ENCODE data around the gene DPYSL4.
A peak's percentile ranks its signal among the peaks of the same experiment; 100 is the strongest.

Gene DPYSL4

DNA sequence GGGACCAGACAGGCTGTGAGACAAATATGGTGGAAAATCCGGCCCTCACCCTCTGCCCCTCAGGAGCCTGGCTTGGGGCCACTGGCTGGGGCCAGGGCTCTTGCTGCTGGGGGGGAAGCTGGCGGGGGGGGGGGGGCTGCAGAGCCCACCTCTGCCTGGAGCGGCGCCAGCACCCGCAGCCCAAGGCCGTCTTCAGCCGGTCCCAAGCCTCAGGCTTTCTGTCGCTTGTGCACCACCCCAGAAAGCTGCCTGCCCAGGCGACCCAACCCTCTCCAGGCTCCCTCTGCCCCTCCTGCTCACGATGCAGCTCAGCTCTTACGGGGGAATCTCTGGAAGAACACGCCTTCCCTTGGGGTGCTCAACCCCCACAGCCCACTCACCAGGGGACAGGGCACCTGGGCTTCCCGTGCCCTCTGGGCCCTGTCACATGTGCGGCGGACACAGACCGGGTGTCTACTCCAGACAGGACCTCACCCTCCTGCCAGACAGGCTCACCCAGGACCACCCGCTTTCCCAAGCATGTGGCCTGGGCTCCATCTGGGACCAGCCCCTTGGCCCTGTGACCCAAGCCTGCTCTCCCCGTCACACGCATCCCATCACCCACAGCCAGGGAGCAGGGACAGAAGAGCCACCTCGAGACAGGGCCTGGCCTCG lies 43.9 kb downstream of the DPYSL4 start:
- DNase-seq = no peak

DNA sequence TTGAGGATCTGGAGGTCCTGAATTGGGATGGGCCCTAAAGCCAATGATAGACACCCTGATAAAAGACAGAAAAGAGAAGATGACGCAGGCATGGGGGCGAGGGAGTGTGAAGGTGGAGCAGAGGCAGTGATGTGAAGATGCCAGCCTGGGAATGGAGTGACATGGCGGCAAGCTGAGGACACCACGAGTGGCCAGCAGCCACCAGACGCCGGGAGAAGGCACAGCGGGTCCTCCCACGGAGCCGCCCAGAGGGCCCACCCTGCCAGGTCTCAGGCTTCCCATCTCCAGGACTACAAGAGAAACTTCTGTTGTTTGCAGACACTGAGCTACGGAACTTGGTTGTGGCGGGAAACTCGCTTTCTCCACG lies 44.9 kb downstream of the DPYSL4 start:
- no peak for DNase-seq

DNA sequence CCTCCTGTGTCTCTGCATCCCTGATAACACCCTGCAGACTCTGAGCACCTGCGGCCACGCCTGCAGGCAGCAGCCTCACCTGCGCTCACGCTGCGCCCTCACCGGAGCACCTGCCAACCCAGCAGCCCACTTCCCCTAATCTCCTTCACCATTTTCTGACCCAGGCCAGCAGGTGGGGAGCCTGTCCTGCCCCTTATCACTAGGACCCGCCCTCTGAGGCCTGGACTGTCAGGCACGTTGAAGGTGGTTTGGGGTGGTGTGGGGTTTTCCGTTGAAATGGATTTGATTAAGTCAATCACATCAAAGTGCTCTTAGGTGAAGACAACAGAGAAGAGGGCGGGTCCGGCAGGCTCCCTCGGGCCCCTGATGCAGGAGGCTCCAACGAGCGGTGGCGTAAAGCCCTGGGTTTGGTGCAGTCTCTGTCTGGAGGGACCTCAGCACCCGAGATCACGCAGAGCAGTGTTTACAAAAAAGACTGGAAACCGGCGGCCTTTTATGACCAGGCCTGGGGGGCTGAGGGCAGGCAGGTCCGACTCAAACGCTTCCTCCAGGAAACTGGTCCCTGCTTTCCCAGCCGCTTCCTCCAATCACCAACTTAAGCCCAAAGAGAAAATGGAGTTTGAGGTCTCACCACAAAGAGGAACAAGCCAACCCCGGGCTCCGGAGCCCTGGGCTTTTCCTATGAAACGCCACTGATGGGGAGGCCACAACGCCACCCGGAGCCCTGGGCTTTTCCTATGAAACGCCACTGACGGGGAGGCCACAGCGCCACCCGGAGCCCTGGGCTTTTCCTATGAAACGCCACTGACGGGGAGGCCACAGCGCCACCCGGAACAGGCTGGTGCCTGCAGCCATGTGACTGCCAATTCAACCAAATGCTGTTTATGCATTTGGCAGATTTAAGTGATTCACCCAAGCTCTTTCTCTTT lies 45.5 kb downstream of the DPYSL4 start:
- DNase-seq = peak; percentile 18

DNA sequence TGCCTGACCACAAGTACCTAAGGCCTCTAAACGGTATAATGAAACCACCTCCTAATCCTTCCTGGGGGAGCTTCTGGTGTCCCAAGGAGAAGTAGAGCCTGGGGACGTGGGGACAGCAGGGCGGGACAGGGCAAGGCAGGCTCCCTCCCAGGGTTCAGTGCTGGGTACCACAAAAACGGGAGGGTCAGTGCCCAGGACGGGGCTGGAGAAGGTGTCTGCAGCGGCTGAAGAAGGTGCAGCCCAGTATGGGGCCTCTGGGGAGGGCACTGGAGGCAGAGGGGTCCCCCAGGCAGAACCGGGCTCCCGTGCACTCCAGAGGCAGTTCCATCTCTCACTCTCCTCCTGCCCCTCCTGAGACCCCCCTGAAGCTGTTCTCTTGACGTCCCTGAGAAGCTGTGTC lies 46.2 kb downstream of the DPYSL4 start:
- DNase-seq = no peak

DNA sequence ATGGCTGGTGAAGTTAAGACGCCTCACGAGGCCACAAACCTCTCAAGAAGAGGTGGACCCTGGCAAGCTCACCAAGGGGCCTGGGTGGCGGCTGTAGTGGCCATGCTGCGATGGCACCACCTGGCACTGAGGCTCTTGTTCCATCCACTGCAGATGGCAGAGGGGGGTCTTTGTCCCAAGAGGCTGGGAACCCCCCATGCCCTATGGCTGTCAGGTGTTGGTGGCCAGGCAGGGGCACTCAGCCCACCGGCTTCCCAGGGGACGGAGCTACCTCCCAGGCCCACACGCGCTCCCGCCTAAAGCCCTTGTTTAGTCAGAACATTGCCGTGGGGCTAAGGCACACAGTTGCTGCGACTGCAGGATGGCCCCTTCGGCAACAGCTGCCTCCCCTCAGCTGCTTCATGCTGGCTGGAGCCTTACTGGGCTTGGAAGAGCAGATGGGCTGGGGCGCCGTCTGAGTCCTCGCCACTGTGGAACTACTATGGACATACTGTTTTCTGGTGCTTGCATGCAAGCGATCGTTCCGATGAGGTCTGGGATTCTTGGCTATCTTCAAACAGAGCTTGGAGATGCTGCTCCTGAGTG lies 46.8 kb downstream of the DPYSL4 start:
- DNase-seq = no peak

DNA sequence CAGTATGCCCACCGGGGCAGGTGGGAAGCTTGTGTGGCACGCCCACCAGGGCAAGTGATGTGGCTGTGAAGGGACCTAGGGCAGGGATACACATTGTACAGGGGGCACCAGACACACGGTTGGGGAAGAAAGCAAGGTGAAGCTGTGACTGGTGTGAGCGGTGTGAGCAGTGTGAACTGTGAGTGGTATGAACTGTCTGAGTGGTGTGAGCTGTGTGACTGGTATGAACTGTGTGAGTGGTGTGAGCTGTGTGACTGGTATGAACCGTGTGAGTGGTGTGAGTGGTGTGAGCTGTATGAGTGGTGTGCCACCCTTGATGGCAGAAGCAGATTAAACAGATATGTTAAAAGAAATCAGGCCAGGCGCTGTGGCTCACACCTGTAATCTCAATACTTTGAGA lies 48.1 kb downstream of the DPYSL4 start:
- no peak for DNase-seq

DNA sequence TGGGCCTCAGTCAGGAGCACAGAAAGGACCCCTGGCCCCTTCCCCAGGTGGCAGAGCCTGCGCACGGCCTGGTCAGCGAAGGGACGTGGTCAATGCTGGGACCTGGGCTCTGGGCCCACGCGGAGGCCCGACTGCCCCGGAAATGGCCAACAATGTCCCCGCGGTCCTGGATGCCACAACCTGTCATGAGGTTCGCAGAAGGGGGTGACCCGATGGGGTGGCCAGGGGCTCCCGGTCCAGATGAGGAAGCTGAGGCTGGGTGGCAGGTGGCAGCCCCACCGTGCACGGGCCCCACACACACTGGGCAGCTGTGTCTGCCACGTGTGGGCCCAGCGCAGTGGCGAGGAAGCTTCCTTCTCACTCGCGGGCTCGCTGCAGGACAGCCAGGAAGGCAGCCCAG lies 49.4 kb downstream of the DPYSL4 start:
- DNase-seq = no peak

DNA sequence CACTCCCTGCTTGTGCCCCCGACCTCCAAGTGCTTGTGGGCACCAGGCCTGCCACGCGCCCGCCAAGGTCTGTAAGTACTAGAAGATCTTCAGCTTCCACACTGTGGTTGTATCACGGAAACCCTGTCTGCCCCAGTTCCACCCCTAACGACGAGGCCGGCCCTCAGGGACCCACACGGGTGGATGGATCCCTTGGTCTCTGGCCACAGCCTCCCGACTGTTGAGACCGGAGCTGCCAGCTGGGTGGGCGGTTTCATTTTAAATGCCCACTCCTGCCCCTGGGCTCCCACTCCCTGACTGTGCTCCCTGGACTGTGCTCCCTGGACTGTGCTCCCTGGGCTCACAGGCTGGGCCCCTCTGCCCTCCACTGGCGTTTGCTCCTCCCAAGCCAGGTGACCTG lies 50.1 kb downstream of the DPYSL4 start:
- DNase-seq = no peak

DNA sequence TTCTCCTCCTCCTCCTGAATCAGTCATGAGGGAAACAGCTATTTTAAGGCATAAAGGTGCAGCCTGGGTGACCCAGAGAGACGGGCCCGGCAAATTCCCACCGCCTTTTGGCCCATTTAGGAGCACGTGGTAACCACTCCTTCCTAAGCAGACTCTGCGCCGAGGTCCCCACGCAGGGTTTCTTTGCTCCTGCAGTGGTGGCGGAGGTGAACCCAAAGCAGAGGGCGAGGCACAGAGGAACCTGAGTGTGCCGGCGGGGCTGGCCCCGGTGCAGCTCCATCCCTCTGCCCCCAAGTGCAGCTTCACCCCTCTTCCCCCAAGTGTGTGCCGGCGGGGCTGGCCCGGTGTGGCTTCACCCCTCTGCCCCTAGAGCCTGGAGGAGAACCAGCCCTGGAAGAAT lies 50.6 kb downstream of the DPYSL4 start:
- no peak for DNase-seq

DNA sequence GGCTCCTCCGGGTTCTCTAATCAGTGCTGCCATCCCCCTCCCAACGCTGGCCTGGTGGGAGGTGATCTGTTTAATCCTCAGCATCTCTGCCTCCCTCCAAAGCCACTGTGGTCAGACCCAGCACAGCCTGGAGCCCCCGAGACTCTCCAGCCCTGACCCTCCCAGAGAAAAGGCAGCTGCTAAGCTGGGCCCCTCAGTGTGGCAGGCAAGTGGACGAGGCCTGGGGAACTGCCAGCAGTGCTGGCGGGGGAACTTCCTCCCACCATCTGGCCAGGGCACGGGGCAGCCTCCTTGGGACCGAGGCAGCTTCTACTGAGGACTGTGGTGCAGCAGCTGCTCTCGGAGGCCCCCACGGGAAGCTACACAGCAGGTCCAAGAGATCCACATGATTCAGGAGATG lies 51.1 kb downstream of the DPYSL4 start:
- no peak for DNase-seq

DNA sequence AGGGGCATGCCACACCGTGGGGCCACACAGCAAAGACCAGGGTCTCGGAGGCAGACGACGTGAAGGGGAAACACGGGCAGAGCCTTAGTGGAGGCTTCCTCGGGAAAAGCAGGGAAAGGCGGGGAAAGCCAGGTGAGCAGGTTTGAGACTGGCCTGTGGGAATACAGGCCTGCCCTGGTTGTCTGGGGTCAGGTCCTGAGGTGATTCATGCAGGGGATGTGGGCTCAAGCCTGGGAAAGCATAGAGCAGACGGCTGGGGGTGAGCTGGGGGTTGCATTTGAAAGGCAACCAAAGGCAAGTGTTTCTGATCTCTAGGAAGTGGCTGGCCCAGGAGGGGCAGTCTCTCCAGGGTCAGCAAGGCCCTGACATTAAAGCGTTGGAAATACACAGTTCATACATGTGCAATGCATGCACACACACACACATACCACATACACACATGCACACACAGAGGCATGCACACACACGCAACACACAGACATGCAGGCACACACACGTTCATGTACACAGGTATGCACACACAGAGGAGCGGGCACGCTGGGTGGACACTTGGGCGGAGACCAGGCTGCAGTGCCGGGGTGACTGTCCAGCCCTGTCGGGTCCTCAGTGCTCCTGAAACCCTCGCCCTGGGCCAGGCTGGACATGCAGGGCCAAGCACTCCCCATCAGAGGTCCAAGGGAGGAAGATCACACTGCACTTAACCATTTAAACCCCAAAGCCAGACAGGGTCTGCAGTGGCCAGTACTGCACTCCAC lies 51.8 kb downstream of the DPYSL4 start:
- no peak for DNase-seq

DNA sequence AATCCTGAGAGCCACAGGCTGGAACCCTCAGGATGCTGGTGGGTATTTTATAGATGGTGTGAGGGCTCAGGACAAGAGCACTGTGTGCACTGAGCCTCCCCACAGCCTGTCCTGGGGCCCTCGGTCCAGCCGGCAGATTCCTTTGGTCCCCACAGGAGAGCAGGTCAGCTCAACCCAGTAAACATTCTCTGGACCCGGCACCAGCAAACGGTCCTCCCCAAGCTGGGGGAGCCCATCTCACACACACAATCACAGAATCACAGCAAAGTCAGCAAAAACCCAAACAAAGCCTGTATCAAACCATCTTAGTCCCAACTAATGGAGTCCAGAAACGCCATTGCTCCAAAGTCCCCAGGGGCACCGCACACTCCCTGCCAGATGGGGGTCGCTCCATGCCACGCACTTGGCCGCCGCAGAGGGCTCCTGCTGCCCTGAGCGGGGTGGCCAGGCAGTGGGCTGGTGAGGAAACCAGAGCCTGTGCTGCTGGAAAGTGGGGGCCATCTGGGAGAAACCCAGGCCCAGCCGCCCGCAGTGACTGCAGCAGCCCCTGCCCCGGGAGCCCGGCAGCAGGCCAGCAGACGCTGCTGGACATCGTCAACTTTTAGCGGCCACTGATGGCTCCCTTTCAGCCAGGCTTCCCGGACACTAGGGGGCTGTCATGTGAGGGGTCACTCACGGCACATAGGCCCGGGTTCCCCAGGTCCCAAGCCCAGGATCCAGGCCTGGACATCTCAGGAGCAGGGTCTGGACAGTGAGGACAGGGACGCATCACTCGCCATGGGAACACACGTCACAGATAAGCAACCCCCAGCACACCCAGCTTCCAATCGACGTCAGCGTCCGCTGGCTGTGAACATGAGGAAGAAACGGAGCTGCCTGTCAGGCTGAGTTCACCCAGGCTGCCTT lies 52.6 kb downstream of the DPYSL4 start:
- no peak for DNase-seq

DNA sequence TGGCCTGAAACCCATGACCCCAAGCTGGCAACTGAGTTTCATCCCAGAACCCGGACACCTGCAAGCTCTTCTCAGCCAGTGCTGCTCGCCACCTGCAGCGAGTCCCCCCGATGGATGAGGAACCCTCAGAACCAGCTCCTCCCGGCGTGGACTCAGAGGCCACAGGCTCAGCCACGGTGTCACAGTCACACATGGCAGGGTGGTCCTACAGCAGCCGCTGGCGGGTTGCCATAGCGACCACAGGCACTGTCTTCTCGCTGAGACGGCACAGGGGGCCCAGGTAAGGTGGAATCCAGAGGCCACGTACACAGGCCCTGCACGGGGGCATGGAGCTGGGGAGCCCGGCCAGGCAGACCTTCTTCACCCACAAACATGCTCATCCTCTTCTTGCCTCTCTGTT lies 53.4 kb downstream of the DPYSL4 start:
- DNase-seq = no peak

DNA sequence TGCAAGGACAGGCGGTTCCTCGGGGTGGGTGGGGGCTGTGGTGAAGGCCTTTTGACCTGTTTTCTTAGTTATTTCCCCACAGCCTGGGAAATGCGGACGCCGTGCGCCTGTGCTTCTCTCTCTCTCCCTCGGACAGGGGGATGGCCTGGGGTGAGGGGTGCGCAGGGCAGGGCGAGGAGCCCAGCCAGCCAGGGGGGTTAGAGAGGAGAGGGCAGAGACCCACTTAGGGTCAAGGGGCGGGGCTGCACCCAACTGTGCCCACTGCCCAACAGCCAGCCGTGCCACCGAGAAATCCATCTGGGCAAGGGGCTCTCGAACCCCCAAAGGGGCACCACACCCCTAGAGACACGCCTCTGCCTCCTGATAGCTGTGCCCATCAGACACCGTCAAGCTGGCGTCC lies 53.8 kb downstream of the DPYSL4 start:
- DNase-seq = no peak

DNA sequence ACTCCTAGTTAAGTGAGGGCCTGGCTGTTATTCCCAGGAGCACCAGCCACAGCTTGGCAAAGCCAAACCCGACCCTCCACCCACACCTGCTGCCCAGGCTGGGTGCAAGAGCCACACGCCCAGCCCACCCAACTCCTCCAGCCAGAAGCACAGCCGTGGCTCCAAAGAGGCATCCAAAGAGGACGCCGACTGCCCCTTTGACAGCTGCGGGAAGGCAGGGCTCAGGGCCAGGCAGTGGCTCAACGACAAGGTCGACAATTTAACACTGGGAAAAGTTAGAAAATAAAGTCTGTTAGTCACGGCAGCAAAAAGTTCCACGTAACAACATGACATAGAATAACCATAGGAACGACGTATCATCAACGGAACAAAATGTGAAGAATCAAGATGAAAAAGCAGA lies 54.3 kb downstream of the DPYSL4 start:
- no peak for DNase-seq

DNA sequence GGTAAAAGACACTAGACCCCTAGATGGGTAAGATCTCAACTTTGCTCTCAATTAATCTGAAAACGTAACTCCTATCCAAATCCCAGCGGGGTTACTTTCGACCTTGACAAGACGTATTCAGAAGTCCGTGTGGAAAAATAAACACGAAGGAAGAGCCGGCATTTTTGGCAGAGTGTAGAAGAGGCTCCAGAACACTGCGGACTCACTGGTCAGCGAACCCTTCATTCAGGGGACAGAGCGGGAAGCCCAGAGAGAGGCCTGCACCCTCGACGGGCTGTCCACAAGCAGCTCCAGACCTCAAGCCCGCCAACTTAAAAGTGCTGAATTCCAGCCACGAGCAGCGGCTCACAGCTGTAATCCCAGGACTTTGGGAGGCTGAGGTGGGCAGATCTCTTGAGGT lies 54.7 kb downstream of the DPYSL4 start:
- DNase-seq = no peak

DNA sequence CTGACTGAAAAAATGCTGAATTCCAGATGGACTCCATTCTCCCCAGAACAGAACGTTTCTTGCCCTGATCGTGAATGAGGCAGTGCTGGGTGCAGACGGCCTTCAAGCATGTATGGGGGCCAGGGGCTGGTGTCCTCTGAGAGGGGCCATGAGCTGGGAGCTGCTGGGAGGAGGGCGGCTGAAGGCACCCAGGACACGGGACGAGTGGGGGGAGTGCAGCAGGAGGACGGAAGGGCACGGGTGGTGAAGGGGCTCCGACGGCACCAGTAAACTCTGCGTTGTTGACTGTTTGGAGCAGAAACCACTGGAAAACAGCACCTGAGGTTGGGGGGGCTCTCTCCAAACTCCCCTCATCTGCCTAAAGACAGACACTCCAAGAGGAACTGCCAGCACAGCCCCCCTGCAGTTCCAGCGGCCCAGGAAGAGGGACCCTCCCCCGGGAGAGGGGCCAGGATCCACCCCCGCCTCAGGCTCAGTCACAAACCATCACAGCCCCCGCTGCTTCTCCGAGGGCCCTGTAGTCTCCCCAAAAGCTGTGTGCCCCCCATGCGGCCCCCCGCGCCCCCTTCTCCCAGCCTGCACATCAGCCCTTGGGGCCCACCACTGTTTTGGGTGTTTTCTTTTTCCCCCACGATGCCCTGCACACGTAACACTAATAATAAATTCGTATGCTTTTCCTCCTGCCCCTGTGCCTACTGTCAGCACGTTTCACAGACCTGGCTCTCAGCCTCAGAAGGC lies 55.5 kb downstream of the DPYSL4 start:
- DNase-seq = no peak

DNA sequence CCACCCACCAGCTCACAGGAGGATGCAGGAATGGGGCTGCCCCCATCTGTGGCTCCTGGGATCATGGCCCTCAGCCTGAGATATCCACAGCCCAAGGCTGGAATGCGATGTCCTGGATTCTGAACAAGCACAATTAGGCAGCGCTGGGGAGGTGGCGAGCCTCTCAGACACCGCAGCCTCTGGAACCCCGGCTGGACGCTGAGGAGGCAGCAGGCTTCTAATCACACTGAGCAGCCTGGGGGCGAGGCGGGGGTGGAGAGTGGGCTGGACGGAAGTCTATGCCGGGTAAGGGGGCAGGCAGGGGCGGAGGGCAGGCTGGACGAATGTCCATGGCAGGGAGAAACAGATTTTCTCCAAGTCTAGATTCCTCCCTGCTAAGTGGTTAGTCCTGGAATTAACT lies 56.4 kb downstream of the DPYSL4 start:
- no peak for DNase-seq

DNA sequence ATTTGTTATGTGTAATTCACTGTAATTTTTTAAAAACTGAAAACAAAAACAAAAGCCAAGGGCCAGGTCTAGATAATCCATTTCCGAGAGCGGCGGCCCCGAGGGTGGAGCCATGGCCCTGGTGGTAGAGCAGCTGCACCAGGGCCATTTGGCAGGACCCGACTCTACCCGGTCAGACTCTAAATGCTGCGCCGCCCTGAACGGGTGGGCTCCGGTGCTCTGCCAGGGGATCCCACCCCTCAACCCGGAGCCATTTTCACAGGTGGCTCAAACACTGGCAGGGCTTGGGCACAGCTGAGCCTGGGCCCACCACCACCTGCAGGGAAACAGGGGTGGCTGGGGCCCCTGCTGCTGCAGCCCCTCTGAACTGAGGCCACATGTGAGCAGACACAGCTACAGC lies 56.9 kb downstream of the DPYSL4 start:
- no peak for DNase-seq

DNA sequence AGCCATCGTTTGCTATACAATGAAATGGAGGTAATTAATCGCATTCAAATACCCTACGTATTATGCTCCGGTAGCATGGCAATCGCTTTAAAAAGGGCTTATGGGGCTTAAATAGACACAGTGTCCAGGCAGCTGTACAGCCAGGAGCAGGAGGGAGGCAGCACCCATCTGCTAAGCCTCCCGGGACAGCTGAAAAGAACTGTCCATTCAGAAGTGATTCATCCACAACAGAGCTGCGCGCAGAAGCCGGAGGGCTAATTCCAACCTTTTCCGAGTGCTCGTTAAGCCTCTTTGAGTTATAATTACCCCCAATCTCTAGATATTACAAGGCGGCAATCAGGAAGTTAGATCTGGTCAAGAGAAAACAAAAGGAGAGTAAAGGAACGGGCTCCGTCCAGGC lies 58.3 kb downstream of the DPYSL4 start:
- no peak for DNase-seq

DNA sequence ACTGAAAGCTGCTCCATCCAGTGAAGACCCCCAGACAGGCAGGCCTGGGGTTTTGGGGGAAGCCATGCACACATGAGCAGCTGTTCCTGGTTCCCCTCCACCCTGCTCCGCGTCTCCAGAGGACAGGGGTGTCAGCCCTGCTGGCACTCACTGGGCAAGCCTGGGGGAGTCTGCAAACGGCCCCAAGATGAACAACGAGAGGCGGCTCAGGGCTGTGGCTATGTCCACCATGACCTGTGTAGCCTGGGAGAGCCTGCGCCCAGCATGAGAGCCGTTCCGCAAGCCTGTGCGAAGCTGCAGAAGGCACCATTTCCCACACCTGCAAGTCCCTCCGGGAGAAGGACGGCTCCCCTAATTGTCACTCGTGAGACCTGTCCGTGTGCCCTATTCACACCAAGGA lies 59.5 kb downstream of the DPYSL4 start:
- DNase-seq = no peak

DNA sequence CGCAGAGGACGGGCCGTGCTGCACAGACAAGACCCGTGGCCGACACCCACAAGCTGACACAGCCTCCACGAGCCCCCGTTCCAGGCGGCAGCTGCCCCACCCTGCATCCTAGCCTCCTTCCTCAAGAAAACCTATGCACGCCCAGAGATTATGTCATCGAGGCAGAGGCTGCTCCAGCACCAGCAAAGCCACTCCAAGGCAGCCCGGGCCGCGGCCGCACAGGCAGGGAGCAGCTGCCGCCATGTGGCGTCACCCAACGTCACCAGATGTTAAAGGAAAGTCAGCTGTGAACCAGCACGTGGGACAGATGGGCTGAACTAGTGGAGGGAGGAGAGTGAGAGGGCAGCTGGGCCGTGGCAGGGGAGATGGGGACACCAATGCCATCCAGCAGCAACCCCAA lies 61.2 kb downstream of the DPYSL4 start:
- DNase-seq = no peak
